HCT116 (cell line): Measurements from ENCODE around the gene AOPEP.

Experiments used
- CEBPB ChIP-seq: IDR thresholded peaks from 2 replicates; pipeline ENCODE4 v1.6.1; 2012; ENCODE audit warnings: low read depth
- ELF1 ChIP-seq: IDR thresholded peaks from 2 replicates; pipeline ENCODE4 v1.6.1; 2012; ENCODE audit warnings: low read depth, borderline replicate concordance
- POLR2A ChIP-seq: IDR thresholded peaks from 2 replicates; pipeline ENCODE4 v1.7.0; 2011; ENCODE audit warnings: borderline replicate concordance; ENCODE audit not compliant: insufficient read depth, insufficient read length; ENCODE audit errors: extremely low read depth
- SRF ChIP-seq: IDR thresholded peaks from 2 replicates; pipeline ENCODE4 v1.6.1; 2012; ENCODE audit warnings: low read depth
- ZFX ChIP-seq: fragments of 450-650 bp; IDR thresholded peaks from 2 replicates; pipeline ENCODE4 v1.6.1; 2017
- TF ChIP-seq, protein P1 (sequence below), 3 experiments: fragments of 200-600 bp in 1 of 3; sonication (generic) in 1 of 3; IDR thresholded peaks in 2 of 3; conservative IDR thresholded peaks in 1 of 3; 2 replicates each; pipeline ENCODE4 v1.5.1; 2012 to 2017; ENCODE audit warnings: low read depth in 2 of 3, low read length in 2 of 3, antibody characterized with exemption in 1 of 3, borderline replicate concordance in 1 of 3, control low read depth in 1 of 3, mild to moderate bottlenecking in 1 of 3, mixed read lengths in 1 of 3, mixed run types in 1 of 3, moderate library complexity in 1 of 3; ENCODE audit not compliant: insufficient read depth in 1 of 3
- TF ChIP-seq, protein P2 (sequence below): IDR thresholded peaks from 2 replicates; pipeline ENCODE4 v1.6.1; 2012; ENCODE audit warnings: low read depth

DNA sequence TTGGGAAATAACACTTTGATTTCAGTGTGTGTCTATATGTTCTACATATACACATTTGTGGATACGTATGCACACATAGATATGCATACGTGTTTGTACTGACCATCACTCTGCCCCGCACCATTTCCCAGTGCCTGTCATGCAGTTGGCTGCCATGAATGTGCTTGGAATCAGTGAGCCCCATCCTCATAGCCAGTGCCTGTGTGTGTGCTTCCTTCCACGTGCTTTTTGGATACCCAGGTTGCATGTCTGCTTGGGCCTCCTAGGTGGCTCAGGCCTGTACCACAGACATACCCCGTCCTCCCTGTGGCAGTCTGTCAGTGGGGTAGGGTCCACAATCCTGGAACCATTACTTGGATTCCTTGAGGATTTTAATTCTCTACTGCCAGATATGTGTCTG, 347.4 kb downstream of the AOPEP start:
- TF ChIP-seq, protein P1, sequence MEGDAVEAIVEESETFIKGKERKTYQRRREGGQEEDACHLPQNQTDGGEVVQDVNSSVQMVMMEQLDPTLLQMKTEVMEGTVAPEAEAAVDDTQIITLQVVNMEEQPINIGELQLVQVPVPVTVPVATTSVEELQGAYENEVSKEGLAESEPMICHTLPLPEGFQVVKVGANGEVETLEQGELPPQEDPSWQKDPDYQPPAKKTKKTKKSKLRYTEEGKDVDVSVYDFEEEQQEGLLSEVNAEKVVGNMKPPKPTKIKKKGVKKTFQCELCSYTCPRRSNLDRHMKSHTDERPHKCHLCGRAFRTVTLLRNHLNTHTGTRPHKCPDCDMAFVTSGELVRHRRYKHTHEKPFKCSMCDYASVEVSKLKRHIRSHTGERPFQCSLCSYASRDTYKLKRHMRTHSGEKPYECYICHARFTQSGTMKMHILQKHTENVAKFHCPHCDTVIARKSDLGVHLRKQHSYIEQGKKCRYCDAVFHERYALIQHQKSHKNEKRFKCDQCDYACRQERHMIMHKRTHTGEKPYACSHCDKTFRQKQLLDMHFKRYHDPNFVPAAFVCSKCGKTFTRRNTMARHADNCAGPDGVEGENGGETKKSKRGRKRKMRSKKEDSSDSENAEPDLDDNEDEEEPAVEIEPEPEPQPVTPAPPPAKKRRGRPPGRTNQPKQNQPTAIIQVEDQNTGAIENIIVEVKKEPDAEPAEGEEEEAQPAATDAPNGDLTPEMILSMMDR (IDR thresholded peaks at IDR 0.05 in 2 of 3, conservative IDR thresholded peaks at IDR 0.05 in 1 of 3; ENCODE audit: borderline replicate concordance in 1 of 3, insufficient read depth in 1 of 3, low read depth in 2 of 3, low read length in 2 of 3) = no peak
- TF ChIP-seq POLR2A (no peak), CEBPB (no peak), ELF1 (no peak), ZFX (no peak), SRF (no peak)
- TF ChIP-seq, protein P2, sequence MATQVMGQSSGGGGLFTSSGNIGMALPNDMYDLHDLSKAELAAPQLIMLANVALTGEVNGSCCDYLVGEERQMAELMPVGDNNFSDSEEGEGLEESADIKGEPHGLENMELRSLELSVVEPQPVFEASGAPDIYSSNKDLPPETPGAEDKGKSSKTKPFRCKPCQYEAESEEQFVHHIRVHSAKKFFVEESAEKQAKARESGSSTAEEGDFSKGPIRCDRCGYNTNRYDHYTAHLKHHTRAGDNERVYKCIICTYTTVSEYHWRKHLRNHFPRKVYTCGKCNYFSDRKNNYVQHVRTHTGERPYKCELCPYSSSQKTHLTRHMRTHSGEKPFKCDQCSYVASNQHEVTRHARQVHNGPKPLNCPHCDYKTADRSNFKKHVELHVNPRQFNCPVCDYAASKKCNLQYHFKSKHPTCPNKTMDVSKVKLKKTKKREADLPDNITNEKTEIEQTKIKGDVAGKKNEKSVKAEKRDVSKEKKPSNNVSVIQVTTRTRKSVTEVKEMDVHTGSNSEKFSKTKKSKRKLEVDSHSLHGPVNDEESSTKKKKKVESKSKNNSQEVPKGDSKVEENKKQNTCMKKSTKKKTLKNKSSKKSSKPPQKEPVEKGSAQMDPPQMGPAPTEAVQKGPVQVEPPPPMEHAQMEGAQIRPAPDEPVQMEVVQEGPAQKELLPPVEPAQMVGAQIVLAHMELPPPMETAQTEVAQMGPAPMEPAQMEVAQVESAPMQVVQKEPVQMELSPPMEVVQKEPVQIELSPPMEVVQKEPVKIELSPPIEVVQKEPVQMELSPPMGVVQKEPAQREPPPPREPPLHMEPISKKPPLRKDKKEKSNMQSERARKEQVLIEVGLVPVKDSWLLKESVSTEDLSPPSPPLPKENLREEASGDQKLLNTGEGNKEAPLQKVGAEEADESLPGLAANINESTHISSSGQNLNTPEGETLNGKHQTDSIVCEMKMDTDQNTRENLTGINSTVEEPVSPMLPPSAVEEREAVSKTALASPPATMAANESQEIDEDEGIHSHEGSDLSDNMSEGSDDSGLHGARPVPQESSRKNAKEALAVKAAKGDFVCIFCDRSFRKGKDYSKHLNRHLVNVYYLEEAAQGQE = no peak
